Activated CD4-positive, alpha-beta T cell treated with anti-CD3 and anti-CD28 coated beads, Interleukin-2, Interleukin-4, amounts not matched to agents 100 ng/mL and 50 ng/mL, durations not matched to agents 16 hours and 8 hours (primary cell): ENCODE results near the gene KNSTRN.

ENCODE experiments used
- DNase-seq: peaks from one replicate; pipeline ENCODE4 v3.0.0-alpha.2; 2020; ENCODE audit warnings: low spot score

The KNSTRN gene

GRCh38 chr15:40397688-40398412, 15.3 kb downstream of the KNSTRN start:
- DNase-seq: no peak

- peak; percentile 60 for DNase-seq
Observed at GRCh38 chr15:40398413-40398873, 15.9 kb downstream of the KNSTRN start.

GRCh38 chr15:40399370-40399769, 16.8 kb downstream of the KNSTRN start:
- DNase-seq: no peak

GRCh38 chr15:40405501-40406381, 23.2 kb downstream of the KNSTRN start, which contains the start of gene IVD:
Gene IVD, plus strand, starts transcription at chr15:40405795. Its CDS starts 33 bp downstream, at chr15:40405828.
- DNase-seq: peak; percentile 94

- DNase-seq: no peak
Observed at GRCh38 chr15:40407330-40407990, 24.9 kb downstream of the KNSTRN start.

GRCh38 chr15:40409366-40409765, 26.8 kb downstream of the KNSTRN start:
- no peak for DNase-seq

GRCh38 chr15:40410476-40410875, 28.0 kb downstream of the KNSTRN start:
- DNase-seq: no peak

GRCh38 chr15:40412095-40412759, 29.7 kb downstream of the KNSTRN start:
- DNase-seq: no peak

GRCh38 chr15:40413036-40413435, 30.5 kb downstream of the KNSTRN start:
- DNase-seq: no peak

- no peak for DNase-seq
Observed at GRCh38 chr15:40414816-40415215, 32.3 kb downstream of the KNSTRN start.

GRCh38 chr15:40415226-40415625, 32.7 kb downstream of the KNSTRN start:
- no peak for DNase-seq

GRCh38 chr15:40416056-40416455, 33.5 kb downstream of the KNSTRN start:
- no peak for DNase-seq

- DNase-seq: no peak
Observed at GRCh38 chr15:40418126-40418525, 35.6 kb downstream of the KNSTRN start.

GRCh38 chr15:40420071-40420713, 37.7 kb downstream of the KNSTRN start:
- DNase-seq: no peak

- no peak for DNase-seq
Observed at GRCh38 chr15:40420793-40421192, 38.3 kb downstream of the KNSTRN start.

- DNase-seq: peak; percentile 78
Observed at GRCh38 chr15:40421246-40422157, 39.0 kb downstream of the KNSTRN start.

- DNase-seq: no peak
Observed at GRCh38 chr15:40424483-40425115, 42.1 kb downstream of the KNSTRN start.

GRCh38 chr15:40425681-40426080, 43.2 kb downstream of the KNSTRN start:
- DNase-seq: no peak

GRCh38 chr15:40427188-40427587, 44.7 kb downstream of the KNSTRN start:
- no peak for DNase-seq

GRCh38 chr15:40428185-40428584, 45.7 kb downstream of the KNSTRN start:
- no peak for DNase-seq
